AG09309 (cell line): ENCODE results near the gene NOP10.

Experiments
- DNase-seq: peaks from one replicate; pipeline ENCODE4 v3.0.0-alpha.2; 2010; ENCODE audit warnings: low read depth
- H3K4me3 ChIP-seq: 2 replicates; pipeline ENCODE4 v1.5.1; 2011; ENCODE audit warnings: mild to moderate bottlenecking, low read depth, low read length, moderate library complexity; ENCODE audit not compliant: control insufficient read depth
- TF ChIP-seq, protein P1 (sequence below): IDR thresholded peaks from 2 replicates; pipeline ENCODE4 v1.5.1; 2011; ENCODE audit warnings: mild to moderate bottlenecking, low read depth, low read length, inconsistent platforms; ENCODE audit not compliant: insufficient read depth, control insufficient read depth; ENCODE audit errors: missing control alignments

NOP10 gene

DNA sequence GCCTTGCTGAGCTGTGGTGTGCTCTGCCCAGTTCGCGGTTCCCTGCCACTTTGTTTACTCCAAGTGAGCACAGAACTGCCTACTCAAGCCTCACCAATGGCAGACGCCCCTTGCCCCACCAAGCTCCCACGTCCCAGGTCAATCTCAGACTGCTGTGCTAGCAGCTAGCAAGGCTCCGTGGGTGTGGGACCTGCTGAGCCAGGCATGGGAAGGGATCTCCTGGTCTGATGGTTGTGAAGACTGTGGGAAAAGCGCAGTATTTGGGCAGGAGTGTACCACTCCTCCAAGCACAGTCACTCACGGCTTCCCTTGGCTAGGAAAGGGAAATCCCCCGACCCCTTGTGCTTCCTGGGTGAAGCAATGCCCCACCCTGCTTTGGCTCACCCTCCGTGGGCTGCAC lies 50.3 kb downstream of the NOP10 start:
- no peak overlapping the region for H3K4me3 ChIP-seq
- TF ChIP-seq, protein P1, sequence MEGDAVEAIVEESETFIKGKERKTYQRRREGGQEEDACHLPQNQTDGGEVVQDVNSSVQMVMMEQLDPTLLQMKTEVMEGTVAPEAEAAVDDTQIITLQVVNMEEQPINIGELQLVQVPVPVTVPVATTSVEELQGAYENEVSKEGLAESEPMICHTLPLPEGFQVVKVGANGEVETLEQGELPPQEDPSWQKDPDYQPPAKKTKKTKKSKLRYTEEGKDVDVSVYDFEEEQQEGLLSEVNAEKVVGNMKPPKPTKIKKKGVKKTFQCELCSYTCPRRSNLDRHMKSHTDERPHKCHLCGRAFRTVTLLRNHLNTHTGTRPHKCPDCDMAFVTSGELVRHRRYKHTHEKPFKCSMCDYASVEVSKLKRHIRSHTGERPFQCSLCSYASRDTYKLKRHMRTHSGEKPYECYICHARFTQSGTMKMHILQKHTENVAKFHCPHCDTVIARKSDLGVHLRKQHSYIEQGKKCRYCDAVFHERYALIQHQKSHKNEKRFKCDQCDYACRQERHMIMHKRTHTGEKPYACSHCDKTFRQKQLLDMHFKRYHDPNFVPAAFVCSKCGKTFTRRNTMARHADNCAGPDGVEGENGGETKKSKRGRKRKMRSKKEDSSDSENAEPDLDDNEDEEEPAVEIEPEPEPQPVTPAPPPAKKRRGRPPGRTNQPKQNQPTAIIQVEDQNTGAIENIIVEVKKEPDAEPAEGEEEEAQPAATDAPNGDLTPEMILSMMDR = no peak
- DNase-seq = no peak
